NCI-H446 (cell line): ENCODE measurements around the gene WDFY2.
"Not testable (repeated sequence)": the region's sequence is repeated elsewhere in the genome, so short reads cannot be mapped to it uniquely, and the experiment has no call there.

Experiments
- DNase-seq, 2 experiments: peaks; one replicate each; lab custom pipeline; 2025; lab: John Stamatoyannopoulos, UW

The WDFY2 gene, protein sequence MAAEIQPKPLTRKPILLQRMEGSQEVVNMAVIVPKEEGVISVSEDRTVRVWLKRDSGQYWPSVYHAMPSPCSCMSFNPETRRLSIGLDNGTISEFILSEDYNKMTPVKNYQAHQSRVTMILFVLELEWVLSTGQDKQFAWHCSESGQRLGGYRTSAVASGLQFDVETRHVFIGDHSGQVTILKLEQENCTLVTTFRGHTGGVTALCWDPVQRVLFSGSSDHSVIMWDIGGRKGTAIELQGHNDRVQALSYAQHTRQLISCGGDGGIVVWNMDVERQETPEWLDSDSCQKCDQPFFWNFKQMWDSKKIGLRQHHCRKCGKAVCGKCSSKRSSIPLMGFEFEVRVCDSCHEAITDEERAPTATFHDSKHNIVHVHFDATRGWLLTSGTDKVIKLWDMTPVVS

DNA sequence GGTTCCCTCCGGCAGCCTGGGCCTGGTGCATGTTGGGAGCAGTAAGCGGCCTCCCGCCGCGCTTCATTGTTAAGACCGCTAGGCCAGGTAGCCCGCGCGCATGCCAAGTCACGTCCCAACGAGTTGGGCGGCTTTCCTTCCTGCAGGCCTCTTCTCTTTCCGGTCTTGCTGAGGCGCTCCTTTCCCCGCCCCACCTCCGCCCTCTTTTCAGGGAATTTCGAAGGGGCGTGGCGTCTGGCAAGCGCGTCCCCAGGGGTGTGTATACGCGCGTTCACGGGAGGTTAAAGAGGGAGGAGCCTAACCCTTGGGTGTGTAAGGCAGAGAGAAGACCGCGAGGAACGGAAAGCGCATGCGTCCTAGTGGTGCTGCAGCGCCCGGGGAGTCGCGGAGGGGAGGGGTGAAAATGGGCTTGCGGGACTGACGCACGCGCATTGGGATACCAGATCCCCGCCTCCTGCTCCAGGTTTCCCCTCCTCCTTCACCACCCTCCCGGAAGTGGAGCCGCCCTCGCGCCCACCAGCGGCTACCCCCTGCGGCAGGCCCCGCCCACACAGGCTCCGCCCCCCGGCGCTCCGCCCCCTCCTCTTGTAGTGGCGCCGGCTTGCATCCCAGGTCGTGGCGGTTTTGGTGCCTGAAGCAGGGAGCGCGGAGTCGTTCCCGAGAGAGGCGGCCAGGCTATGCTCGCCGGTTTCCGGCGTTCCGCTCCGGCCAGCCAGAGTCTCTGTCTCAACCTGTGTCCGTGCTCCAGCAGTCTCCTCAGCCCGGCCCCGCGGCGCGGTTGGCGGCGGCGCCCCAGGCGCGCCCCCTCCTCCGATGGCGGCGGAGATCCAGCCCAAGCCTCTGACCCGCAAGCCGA, at the start of gene WDFY2:
Gene WDFY2 (plus strand): TSS at position 588 of the 856 bp plus-strand sequence. CDS start 226 bp downstream, at position 814.
- peak; percentile 96 to 98 for DNase-seq

DNA sequence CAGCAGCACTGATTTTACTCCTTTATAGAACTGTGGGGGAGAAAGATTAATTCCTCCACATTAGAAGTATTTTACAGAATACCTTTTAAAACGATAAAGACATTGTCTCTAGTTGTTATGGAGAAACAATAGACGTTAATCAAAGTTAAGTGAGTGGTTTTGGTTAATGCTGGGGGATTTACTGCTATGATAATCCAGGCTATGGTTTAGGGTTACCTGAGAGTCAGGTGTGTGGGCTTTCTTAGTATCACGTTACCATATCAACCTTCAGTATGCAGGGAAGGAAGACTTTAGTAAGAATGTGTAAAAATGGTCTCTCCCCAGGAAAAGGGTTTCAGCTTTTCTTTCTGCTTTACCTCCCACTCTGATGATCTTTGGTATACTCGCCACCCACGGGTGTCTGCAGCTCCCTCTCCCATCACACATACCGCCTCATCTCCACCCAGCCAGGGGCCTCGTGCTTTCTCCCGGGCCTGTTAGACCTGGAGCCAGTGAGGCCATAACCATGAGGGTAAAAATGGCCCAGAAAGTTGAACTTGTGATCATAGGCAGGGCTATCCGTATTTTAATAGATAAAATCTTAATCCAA, 45.6 kb upstream of the WDFY2 start:
- no peak for DNase-seq

DNA sequence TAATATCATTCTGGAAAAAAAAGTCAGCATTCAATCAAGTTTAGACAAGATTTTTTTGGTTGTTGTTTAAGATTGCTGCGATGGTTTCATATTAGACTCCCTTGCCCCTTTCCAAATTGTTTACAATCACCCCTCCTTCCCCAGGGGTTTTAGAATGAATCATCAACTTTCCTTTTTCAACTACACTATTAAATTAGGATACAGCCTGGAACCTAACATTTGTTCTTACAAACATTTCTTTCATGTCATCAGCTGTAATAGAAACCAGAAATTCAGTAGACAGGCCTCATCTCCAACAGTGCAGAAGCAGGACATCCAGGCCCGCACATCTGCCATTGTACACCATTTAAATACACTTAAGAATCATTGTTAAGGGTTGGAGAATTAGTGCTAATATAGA, 44.4 kb upstream of the WDFY2 start:
- DNase-seq, result no peak

DNA sequence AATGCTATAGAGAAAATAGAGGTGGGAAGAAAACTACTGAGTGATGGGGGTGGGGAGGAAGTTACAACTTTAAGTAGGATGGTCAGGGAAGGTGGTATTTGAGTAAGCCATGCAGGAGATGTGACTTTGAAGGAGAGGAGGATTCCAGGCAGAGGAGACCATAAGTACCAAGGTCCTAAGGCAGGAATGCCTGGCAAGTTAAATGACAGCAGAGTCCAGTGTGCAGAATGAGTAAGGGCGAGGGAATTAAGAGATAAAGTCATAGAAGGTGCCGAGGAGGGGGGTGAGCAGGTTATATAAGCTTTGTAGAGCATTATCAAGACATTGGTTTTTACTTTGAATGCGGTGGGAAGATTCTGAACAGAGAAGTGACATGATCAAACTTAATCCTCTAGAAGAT, 43.2 kb upstream of the WDFY2 start:
- DNase-seq, result no peak

DNA sequence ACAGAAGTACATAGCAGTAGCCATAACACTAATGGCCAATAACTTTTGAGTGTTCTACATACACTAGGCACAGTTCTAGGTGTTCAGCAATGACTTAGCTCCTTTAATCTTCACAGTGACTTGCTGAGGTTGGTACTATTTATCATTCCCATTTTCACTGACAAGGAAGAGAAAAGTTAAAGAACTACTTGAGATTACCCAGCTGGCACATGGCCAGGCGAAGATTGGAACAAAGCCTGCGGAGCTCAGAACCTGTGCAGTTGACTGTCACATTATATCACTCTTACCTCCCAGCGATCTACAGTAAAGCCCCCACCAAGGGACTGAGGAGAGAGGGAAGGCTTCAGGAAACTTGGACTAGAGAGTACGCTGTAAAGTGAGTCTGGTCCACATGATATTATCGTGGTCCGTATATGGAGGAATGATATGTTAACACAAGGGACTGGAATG, 42.4 kb upstream of the WDFY2 start:
- peak in 1 of 2 experiments; percentile 11 for DNase-seq

DNA sequence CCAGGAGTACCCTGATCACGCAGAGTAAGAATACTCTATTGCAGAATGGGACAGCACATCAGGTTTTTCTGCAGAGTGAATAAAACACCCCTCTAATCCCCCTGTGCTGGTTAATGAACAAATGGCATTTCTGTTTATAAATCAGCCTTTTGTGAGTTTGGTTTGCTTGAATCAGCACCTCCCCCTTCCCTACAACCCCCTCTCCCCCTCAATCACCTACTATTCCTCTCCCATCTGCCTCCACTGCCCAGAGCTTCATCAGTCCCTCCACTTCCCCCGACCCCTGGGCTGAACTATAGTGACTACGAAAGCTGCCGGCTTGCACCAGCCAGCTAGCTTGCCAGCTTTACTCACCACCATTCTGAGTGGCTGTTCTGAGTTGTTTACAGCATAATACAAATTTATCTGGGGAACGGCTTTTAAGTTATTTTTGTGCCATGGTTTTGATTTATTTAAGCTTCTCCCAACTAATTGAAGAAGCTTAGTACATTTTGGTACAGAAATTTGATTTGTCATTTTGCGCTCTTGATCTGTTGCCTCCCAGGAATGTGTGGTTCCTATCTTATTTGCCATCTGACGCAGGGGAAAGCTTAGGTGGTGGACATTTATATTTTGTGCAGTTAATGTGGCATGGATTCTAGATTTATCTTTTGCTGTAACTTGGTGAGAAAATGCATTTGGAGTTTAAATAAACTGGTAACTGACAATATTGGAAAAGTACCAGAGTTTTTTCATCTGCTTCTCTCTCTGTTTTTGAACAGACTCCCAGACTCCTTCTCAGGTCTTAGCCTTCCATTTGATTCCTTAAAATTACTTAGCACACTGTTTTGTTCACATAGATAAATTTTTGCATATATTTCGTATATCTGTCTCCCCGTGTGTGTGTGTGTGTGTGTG, 41.7 kb upstream of the WDFY2 start:
- DNase-seq, result peak in 1 of 2 experiments; percentile 15

DNA sequence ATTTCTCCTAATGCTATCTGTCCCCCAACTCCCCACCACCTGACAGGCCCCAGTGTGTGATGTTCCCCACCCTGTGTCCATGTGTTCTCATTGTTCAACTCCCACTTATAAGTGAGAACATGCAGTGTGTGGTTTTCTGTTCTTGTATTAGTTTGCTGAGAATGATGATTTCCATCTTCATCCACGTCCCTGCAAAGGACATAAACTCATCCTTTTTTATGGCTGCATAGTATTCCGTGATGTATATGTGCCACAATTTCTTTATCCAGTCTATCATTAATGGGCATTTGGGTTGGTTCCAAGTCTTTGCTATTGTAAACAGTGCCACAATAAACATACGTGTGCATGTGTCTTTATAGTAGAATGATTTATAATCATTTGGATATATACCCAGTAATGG, 38.8 kb upstream of the WDFY2 start:
- DNase-seq, result not testable (repeated sequence)

DNA sequence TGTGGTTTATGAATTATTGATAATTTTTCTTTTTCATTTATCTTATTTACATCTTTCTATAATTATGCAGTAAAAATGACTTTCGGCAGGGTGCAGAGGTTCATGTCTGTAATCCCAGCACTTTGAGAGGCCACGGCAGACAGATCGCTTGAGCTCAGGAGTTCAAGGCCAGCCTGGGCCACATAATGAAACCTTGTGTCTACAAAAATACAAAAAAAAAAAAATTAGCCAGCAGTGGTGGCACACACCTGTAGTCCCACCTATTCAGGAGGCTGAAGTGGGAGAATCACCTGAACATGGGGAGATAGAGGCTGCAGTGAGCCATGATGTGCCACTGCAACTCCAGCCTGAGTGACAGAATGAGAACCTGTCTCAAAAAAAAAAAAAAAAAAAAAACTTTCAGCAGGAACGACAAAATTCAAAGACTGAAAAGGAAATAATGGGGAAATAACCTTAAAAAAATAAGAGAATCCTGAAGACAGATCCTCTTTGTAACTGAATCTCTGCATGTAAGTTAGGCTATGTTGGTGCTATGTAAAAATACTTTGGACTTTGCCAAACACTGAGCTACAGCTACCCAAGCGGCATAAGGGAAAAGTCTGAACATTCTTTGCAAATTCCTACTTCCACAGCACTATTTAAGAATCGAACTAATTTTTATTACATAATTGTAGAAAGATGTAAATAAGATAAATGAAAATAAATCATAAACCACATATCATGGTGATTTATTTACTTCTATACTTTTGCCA, 36.7 kb upstream of the WDFY2 start:
- DNase-seq, result no peak

DNA sequence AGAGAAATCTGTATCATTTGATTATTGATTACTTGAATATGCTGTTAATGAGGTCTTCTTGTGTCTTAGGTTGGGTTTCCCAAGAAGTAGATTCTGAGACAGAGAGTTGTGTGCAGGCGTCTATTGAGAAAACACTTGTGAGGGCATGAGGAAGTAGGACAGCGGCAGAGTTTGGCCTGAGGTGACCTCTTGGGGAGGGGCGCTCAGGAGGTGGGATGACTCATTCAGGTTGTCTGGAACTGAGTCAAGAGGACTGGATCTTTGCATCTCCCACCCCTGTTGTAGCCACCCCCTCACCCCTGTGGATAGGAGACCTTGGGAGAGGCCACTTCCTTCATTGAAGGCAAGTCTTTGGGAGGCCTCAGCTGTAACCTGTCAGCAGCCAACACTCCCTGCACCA, 35.2 kb upstream of the WDFY2 start:
- no peak for DNase-seq

DNA sequence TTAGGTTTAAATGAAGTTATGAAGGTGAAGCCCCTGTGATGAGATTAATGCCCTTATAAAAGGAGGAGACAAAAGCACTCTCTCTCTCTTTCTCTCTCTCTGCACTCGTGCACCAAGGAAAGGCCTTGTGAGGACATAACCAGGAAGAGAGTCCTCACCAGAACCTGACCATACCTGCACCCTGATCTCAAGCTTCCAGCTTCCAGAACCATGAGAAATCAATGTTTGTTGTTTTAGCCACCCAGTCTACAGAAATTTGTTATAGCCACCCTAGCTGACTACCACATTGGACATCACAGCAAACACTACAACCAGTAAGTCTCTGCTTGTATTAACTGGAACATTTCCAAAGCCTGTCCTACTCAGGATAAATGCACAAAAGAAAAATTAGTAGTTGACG, 34.7 kb upstream of the WDFY2 start:
- DNase-seq, result no peak

DNA sequence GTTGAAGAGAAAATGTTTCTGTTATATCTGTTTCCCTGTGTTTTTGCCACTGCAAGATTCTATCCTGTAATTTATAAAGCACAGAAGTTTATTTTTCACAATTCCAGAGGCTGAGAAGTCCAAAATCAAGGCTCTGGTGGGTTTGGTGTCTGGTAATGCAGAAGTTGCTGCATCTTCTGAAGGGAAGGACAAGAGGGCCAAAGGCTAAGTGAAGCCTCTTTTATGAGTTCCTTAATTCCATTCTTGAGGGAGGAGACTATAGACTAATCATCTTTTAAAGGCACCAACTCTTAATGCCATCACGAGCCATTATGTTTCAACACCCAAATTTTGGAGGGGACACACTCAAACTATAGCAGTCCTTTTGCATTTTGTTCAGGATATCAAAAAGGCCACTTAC, 34.1 kb upstream of the WDFY2 start:
- DNase-seq, result no peak

DNA sequence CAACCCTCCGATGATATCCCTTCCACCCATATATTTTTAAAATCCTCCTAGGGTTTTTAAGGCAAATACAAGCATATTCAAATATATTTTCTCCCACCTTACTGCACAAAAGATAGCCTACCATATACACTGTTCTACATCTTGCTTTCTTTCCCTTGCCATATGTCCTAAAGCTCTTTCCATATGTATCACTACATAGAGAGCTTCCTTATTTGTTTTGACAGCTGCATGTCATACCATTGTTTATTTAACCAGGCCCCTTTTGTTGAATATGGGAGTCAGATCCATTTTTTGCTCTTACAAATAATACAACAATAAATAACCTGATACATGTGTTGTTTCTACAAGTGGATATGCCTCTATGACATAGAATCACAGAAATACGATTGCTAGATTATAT, 32.8 kb upstream of the WDFY2 start:
- DNase-seq, result no peak

DNA sequence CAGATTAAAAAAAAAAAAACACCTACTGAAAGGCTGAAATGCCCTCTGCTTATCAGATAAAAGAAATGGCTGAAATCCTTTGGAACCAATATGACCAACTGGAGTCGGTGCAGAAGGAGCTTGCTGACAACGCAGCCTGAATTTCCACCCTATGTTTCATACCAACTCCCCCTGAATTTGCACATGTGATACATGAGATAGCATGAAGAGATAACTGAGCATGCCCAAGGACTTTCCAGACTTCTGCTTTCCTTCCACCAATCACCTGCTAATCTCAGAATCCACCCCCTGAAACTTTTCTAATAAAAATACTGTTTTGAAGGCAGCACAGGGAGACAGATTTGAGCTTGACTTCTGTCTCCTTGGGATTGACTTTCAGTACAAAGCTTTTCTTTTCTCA, 32.2 kb upstream of the WDFY2 start:
- DNase-seq, result no peak

DNA sequence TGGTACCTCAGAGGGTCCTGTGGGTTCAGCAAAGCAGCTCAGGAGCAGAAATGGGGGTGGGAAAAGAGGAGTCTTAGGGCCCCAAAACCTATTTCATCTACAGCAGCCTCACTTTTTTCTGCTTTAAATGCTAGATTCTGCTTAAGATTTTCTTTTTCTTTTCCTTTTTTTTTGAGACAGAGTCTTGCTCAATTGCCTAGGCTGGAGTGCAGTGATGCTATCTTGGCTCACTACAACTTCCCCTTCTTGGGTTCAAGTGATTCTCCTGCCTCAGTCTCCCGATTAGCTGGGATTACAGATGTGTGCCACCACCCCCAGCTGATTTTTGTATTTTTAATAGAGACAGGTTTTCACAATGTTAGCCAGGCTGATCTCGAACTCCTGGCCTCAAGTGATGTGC, 30.7 kb upstream of the WDFY2 start:
- no peak for DNase-seq

DNA sequence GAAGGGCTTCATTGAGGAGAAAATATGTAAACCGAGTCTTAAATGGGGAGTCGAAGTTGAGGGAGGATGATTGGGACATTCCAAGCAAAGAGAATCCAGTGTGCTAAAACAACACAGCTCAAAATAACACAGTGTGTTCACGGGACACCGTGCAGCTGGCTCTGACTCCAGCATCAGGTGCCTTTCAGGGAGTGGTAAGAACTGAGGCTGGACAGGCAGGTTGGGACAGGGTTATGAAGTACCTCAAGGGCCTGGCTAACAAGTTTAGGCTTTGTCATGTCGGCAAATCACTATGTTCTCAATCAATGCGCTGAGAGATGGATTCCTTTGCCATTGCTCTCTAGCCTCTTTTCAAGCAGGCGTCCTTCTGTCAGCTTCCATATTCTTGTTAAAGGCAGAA, 27.5 kb upstream of the WDFY2 start:
- no peak for DNase-seq

DNA sequence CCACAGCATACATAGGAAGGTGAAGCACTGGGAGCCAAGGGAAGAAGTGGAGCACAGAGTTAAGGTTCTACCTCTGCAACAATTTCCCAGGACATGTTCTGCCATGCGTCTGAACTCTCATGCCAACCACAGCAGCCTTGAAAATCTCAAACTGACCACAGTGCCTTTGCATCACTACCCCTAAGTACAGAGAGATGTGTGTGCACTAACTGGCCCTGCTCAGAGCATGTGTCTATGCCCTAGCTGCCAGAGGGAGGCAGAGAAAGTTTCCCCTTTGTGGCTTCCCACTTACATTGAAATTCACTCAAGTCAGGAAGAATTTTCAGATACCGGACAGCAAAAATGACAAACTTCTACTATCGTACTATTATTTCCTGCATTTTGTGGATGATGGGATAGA, 26.8 kb upstream of the WDFY2 start:
- no peak for DNase-seq

DNA sequence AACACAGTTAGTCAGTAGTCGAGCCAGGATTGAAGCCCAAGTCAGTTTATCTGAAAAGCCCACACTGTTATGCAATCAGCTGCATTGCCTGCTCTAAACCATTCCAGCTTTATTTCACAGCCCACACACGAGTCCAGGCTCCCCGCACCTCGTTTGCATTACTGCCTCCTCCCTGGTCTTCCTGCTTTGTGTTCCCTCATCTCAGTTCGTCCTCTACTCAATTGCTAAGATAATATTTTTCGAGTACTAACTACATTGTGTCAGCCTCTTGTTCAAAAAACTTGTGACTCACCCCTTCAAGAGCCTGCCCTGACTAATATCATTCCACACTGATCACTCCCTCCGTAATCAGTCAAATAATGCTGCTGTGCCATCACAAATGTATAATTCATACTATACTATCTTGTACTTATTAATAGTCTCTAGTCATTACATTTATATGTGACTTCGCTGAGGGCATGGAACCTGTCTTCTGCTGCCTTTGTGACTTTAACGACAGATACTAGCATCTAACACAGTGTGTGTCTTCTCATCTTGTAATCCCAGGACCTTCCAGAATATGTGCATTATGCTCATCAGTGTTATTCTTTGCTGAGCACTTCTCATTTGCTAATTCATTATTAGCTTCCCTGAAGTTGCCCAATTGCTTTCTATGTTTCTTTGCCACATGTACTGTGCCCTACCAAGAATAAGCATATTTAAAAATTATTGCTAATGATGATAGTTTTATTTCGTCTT, 26.2 kb upstream of the WDFY2 start:
- DNase-seq, result no peak

DNA sequence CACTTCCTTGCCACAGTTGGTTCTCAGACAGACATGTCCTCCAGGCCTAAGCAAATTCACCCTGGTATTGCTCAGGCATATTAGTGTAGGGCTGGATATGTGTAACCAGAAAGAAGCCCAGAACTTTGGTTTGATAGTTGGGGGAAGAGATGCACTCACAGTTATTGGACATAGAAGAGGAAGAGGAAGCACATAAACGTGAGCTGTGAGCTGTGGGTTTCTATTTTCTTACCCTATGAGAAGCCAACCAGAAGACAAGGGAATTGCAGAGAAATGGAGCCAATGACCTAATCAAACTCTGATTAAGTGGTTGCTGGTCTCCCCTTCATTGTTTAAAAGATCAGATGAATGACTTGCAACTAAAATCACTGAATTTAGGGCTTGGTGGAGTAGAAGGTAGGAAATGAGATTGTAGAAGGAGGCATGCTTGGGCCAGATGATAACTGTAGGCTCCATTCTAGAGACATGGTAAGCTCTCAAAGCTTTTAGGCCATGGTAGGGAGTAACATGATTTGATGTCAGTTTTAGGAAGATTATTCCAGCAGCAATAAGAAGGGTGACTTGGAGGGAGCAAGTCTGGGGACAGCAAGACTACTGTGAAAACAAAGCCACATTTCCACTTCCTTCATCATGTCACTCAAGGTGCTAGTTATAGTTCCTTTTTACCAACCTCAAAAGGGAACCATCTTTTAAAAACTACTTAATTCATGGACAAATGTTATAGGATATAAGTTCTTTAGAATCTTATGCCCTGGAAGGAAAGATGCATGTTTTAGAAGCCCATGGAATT, 24.1 kb upstream of the WDFY2 start:
- DNase-seq, result no peak

DNA sequence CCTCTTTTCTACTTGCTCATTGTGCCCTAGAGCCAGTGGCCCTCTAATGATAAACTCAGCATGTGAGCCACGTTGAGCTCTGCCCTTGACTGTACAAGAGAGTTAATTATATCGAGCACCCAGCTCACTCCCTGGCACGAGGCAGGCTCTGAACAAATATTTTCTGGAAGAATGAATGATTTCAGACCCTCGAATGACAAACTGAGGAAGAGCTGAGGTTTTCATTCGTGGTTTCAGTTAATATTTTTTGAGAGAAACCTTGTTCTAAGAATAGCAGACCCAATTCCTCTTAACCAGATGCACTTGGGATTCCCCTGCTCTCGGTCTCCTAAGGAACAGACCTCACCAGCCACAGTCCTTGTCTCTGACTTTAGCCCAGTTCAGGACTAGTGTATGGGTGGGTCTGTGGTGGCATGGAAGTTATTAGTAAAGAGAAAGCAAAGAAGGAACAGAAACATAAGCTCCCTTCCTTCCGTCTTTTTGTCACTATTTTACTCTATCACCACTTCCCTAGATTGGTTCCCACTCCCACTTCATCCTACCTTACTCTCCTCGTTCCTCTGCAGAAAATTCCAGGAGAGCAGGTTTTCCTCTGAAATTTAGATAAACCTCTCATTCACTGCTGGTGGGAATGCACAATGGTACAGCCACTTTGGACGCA, 22.1 kb upstream of the WDFY2 start:
- DNase-seq, result no peak
